ENCODE data around the gene GATAD1.

DNA sequence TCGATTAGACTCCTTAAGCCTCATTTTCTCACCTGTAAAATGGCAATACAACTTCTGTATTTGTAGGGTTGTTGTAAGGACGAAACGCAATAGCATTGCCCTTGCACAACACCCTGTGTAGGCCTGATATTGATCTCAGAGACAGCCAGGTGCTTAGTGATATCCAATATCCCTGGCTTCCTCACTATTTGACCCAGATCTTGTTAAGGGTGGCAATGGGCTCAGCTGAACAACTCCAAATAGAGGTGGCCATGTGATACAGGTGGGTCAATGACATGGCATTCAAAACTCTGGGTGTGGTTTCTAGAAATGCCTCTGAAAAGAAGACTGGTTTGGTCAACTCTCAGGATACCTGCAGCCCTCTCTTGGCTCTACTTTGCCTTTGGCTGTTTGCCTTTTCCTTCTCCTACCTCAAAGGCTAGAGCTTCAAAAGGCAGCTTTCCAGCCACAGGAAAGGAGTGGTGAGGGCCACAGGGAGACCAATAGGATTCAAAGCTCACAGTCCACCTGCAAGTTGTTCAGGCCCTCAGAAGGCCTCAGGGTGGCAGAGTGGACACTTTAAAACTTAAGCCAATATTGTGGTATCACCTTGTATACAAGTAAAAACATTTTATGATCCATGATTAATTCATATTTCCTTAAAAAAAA is 14.9 kb upstream of the GATAD1 start:
- TF ChIP-seq, protein P1, sequence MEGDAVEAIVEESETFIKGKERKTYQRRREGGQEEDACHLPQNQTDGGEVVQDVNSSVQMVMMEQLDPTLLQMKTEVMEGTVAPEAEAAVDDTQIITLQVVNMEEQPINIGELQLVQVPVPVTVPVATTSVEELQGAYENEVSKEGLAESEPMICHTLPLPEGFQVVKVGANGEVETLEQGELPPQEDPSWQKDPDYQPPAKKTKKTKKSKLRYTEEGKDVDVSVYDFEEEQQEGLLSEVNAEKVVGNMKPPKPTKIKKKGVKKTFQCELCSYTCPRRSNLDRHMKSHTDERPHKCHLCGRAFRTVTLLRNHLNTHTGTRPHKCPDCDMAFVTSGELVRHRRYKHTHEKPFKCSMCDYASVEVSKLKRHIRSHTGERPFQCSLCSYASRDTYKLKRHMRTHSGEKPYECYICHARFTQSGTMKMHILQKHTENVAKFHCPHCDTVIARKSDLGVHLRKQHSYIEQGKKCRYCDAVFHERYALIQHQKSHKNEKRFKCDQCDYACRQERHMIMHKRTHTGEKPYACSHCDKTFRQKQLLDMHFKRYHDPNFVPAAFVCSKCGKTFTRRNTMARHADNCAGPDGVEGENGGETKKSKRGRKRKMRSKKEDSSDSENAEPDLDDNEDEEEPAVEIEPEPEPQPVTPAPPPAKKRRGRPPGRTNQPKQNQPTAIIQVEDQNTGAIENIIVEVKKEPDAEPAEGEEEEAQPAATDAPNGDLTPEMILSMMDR (IDR thresholded peaks at IDR 0.05) = no peak
- TF ChIP-seq POLR2A (IDR thresholded peaks at IDR 0.05) = no peak
